Posterior vena cava (tissue), 2 donors: ENCODE results near the gene ZNF396. TPM values are rescaled to one million over a fixed set of nuclear protein-coding genes. Genes with fewer than 3 reads are reported as not detected.

Experiments used
- DNase-seq: peaks from one replicate; pipeline ENCODE4 v3.0.0-alpha.2; 2020; ENCODE audit warnings: low spot score
- intact Hi-C, 2 donors: fragments of 100-400 bp; cut with DNase I; formaldehyde crosslinking; loops; one replicate each; pipeline versions ENCODE4 v1.14.1 to v1.14.2; 2022 to 2023
- total RNA-seq, 2 donors: library from RNA; stranded (reverse); fragmentation: NEBNext Ultra II Directional; extraction: Animal tissue kit (Norgen Biotek cat#: 25700); gene quantifications; one replicate each; pipeline ENCODE4 v1.2.1, GENCODE V29; 2021
- donor health status: DM: yes; HTN: yes; CAD: no.
- donor health status: DM: yes; HTN: yes; CAD: no.

The ZNF396 gene
- total RNA-seq, 2 donors from 2014 or later: 1.7 to 3.4 TPM

DNA sequence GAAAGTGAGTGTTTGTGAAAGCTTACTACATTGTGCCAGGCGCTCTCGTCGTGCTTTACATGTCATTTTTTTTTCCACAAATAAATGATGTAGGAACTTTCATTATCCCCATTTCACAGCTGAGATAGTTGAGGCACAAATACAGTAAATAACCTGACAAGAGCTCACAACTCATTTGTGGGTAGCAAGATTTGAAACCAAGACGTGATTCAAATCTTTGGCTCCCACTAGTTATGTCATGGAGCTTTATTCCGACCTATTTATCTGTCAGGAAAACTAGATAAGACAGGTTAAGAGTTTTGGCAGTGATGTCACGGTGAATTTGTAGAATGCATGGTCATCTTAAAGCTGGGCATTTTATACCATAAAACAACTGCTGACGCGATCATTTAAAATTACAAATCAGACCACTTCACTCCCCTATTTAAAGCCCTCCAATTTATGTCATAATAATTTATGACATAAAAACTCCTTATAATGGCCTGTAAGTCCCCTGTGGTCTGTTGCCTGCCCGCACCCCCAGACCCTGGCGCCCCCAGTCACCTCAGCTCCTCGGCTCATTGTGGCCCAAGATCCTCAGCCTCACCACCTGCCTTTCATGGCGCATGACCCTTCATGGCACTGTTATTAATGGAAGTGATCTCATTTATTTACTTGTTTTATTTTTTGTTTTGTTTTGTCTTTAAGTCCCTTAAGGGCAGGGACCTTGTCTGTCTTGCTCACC lies 32.2 kb downstream of the ZNF396 start:
- intact Hi-C loops: loop anchor here in 1 of 2 donors (10.0 kb wide), 1 partner anchor 100 kb away; the partner anchor contains the start of gene ZNF397
- DNase-seq: no peak

DNA sequence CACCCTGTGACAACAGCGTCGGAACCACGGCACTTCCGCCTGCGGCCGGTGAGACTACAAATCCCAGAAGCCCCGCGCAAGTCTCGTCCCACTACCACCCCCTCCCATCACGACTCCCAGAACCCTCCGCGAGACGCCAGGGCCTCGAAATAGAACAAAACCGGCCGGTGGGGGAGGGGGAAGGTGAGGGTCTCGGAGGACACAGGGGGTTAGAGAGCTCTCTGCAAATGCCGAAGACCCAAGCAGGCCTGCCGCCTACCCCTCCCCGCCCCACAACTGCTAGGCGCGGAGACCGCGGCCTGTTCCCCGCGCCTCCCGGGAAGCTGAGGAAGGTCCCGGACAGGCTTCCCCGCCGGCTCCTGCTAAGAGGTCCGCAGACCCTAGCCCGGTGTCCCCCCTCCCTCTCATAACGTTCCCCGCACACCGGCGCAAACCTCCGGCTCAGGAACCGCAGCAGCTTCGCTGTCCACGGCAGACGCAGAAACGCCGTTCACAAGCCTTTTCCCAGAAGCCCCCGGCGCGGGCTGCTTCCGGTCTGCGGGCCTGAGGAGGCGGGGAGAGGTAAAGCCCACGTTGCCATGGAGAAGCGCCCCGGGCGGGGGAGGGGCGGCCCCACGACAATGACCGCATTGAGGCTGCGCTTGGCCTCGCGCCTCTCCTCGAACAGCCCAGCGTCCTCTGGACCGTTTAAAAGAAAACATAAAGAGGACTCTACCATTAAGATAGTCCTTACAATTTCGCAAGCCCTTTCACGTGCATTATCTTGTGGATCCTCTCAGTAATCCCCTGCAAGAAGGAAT lies 33.0 kb downstream of the ZNF396 start, which contains the start of gene ZNF24:
Gene ZNF24 (minus strand): TSS at position 485 of the 800 bp plus-strand sequence. CDS start 3,770 bp downstream, outside the sequence.
- intact Hi-C loops: loop anchor here in 1 of 2 donors (10.0 kb wide), 1 partner anchor 99 kb away; the partner anchor contains the start of gene ZNF397
- DNase-seq: peak; percentile 99

DNA sequence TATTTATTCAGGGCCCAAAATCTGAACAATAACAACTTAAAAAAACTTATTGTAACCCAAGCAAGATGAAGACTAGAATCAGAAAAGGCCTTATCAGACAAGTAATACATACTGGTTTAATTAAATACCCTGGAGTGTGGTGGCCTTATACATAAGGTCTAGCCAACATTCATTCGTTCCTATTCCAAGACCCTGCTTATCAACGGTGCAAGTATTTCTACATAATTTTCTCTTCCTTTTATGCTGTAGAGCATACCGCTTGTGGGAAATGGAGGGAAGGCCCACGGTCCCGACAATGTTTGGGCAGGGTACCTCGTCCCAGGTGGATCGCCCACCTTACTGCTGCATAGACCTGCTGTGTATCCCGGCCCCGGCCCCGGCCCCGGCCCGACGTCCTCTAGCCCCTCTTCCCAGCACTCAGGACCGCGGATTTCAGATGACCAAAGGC lies 33.6 kb downstream of the ZNF396 start:
- DNase-seq: no peak
- intact Hi-C loops: loop anchor here in 1 of 2 donors (10.0 kb wide), 1 partner anchor 99 kb away; the partner anchor contains the start of gene ZNF397

DNA sequence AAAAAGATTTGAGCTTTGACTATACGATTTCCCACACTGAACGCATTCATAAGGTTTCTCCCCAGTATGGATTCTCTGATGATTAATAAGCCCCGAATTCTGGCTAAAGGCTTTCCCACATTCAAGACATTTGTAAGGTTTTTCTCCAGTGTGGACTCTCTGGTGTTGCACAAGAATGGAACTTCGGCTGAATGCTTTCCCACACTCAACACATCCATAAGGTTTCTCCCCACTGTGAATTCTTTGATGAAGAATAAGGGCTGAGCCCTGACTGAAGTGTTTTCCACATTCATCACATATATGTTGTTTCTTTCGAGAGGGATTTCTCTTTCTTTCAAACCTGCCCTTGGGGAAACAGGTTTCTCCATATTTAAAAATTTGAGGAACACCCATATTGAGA lies 39.9 kb downstream of the ZNF396 start:
- intact Hi-C loops: no loop called here
- DNase-seq: no peak

DNA sequence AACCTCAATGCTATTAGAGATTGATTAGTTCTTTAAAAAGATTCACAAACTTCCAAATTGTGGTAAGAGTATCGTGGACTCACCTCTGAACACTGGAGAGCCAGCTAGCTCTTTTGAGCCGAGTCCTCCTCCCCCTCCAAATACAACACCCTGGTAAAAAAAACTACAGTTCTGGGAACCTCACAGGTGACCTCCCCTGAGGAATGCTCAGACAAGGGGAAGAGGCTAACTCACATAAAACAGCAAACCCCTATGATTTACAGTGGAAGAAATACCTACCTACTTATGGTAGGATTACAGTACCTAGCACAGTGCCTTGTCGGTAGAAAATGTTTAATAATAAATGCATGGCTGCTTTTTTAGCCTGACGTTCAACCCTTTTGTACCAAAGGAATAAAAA lies 41.3 kb downstream of the ZNF396 start:
- intact Hi-C loops: no loop called here
- no peak for DNase-seq

DNA sequence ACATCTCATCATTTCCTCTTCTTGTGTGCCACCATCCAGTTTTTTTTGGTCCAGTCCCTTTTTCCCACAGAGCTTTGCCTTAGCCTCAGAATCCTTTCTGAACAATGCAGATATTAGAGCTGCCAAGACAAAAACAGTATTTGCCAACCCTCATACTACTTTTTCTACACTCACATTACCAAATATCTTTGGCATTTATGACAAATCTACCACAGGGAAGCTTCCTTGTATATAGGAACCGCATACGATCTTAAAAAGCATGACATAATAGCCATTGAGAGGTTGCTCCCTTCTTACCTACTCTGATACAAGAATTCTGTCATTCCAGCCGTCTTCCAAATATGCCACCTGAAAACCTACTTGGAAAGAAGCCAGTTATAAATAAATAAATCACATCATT lies 42.3 kb downstream of the ZNF396 start:
- intact Hi-C loops: no loop called here
- DNase-seq: no peak

DNA sequence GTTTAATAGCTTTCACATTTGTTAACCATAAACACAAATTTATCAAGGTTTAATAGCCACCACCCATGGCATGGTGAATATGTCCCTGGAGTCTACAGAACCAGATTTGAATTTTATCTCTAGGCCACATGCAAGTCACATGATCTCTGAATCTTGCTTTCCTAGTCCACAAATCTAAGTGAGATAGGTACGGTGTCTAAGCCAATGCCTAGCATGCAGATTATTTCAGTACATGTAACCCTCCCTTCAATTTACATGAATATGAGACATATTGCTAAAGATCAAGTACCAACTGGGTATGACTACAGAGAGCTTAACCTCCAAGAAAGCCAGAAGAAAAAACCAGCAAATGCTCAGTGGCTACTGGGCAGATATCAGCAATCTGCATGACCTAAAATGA lies 42.9 kb downstream of the ZNF396 start:
- intact Hi-C loops: no loop called here
- DNase-seq: no peak

DNA sequence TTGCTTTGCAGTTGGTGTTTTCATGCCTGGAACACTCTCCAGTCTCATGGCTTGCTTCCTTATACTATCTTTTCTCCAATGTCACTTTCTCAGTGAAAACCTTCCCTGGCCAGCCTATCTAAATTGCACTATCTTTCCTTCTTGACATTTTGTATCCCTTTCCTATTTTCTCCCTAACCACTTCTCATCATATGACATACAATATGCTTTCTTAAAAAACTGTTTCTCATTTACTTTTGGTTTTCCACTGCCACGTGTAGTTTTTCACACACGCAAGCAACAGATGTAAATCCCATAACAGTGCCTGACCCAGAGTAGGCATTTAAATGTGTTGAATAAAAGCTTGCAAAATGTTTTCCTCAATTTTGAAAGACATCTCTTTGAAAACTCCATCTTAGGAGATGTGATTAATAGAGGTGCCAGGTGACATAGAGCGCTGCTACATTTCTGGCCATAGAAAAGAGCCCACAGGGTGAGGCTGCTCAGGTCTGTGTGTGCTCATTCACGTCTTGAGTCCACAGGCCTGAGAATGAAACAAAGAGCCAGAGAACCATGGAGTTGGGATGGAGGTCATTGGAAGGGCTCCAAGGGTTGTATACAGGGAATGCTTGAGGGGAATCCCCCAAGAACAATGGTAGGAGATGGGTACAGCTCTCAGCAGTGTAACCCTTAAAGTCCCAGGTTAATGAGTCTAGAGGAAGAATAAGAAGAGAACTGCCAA lies 45.6 kb downstream of the ZNF396 start:
- intact Hi-C loops: no loop called here
- DNase-seq: no peak

DNA sequence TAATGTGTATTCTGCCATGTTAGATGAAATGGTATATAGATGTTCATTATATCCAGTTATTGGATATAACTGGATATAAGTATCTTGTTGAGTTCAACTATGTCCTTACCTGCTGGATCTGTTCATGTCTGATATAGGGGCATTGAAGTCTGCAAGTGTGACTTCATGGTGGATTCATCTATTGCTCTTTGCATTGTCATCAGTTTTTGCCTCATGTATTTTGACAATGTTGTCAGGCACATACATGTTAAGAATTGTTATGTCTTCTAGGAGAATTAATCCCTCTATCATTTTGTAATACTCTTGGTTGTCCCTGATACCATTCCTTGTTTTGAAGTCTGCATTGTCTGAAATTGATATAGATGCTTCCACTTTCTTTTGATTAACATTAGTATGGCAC lies 48.3 kb downstream of the ZNF396 start:
- DNase-seq: no peak
- intact Hi-C loops: no loop called here

DNA sequence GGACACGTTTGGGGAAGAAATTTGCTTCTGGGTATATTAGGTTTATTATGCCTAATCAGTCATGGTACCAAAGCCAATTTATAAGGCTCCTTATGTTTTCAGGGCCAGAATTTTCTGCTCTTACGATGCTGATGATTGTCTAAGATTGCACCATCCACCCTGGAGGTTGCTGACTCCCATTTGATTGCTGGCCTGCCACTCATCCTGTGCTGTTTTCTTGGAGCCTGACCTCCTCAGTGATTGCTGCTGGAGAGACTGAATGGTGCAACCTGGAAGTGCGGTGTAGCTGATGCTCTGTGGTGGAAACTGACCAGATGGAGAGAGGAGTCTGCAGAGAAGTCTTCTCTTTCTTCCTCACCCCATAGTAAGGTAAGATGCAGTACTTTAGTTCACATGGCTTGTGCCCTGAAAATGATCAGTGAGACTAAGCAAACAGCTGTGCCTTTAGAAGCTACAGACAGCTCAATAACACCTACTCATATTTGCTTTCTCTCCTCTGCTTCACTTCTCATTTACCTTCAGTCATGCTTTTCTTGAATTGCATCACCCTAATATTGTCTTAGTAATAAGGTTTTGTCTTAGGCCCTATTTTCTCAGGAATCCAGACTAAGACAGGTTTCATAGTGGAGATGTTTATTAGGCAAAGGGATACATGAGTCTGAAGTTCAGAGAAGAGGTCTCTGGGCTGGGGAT lies 50.3 kb downstream of the ZNF396 start:
- intact Hi-C loops: no loop called here
- no peak for DNase-seq

DNA sequence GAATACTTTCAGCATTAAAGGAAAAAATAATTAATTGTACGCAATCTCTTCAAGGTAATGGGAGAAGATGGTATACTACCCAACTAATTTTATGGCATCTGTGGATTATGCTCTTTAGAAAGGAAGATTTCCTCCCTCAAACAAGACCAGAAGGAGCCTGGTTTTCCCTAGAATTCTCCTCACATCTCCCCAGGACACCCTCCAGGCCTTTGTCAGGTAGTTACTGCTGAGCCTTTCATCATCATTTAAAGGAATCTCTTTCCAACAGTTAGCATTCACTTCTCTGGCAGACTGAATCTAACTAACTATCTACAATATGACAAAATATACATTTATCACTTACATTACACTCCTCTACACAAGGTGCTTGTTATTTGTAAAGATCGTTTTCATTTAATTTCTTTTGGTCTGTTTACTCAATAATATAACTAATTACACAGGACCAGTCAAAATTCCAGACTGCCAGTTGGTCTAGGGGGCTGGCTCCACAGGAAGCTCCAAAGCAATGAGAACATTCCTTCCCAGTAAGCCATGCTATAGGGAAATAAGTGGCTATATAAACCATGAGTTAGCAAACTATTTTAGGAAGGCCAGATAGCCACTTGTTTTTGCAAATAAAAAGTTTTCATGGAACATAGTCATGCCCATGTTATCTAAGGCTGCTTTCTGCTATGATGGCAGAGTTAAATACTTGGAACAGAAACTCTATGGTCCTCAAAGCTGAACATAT lies 52.0 kb downstream of the ZNF396 start:
- no peak for DNase-seq
- intact Hi-C loops: no loop called here

DNA sequence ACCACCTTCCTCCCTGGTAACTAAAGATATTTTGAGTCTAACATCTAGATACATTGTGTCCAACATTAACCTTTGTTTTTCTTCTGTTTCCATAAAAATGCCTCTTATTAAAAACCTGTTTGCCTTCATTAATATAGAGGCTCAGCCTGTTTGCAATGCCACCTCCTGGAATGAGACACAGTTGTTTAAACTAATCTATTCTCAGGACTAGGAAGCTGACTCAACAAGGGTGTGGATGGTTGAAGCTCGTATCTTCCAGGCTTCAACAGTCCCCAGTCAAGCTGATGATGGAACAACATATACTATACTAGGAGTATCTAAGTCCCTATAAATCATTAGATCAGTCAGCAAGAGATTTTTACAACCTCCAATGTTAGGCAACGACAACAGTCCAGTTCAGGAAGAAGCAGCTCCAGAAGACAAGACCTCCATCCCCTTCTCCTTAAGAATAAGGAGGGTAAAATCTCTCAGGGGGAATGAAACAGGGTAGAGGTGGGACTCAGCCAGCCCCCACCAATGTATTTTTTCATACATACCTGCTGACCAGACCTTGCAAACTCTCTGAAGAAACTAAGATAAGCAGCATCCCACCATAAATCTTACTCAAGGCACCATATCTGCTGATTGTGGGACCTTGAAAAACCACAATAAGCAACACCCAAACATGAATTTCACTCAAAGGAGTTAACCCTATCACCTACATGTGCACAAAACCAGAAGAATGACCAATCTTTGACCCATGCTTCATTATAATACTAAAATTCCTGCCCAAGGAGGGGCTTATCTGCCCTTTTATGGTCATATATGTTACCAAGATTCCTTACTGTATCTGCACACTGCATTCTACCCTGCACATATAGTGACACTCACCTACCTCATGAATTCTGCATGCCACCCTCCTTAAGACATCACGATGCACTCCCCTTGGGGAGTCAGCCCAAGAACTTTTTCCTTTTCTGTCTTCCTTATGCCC lies 54.4 kb downstream of the ZNF396 start:
- intact Hi-C loops: no loop called here
- no peak for DNase-seq

Other genes starting within 250 kb of the ZNF396 start
- gene ZNF397, start 136.3 kb downstream of the ZNF396 start, total RNA-seq: 10 to 100 TPM; 25.5 to 26.3 TPM
- 10 to 100 TPM; 12.8 to 14.9 TPM for gene ZSCAN30, start 87.1 kb downstream of the ZNF396 start, total RNA-seq
- gene ZNF24, start 32.9 kb downstream of the ZNF396 start, total RNA-seq: 10 to 100 TPM; 36.3 to 43.8 TPM
- 10 to 100 TPM; 12.4 to 18.8 TPM for gene INO80C, start 120.6 kb upstream of the ZNF396 start, total RNA-seq
- 10 to 100 TPM; 53.8 to 54.0 TPM for gene GALNT1, start 204.4 kb upstream of the ZNF396 start, total RNA-seq